ENCODE measurements around the gene TMX1.

The TMX1 gene

GRCh38 chr14:51294951-51295525 lies 55.0 kb downstream of the TMX1 start:
- no peak for DNase-seq

DNA sequence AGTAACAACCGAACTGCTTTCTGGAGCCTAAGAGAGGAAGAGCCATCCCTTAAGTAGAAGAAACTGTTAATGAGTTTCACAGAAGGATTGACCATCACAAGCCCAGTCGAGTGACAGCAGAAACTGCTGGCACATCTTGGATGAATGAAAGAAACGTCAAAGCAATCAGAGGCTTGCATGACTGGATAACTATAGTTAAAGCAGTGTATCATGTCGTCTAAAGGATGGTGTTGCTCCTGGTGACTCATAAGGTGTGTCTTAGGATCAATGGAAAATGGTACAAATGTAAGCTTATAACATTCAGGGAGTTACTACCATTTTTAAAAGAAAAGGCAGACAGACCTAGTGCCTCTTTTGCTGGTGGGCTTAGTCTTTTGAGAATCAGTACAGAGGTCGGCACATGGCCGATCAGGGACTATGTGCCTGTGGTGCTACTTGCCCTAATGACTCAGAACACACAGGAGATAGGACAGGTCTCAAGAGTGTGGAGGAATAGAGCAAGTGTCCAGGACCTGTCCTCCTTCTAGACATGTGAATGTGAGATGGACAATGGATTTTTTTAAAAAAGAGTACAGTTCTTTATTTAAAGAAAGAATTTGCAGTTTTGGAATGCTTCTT lies 55.7 kb downstream of the TMX1 start:
- DNase-seq: no peak

GRCh38 chr14:51297066-51297465 lies 57.0 kb downstream of the TMX1 start:
- no peak for DNase-seq

- no peak for DNase-seq
Observed at GRCh38 chr14:51298895-51299294, 58.8 kb downstream of the TMX1 start.

- no peak for DNase-seq
Observed at GRCh38 chr14:51302295-51303030, 62.4 kb downstream of the TMX1 start.

GRCh38 chr14:51304438-51304837 lies 64.4 kb downstream of the TMX1 start:
- no peak for DNase-seq

GRCh38 chr14:51304941-51305340 lies 64.9 kb downstream of the TMX1 start:
- no peak for DNase-seq

DNA sequence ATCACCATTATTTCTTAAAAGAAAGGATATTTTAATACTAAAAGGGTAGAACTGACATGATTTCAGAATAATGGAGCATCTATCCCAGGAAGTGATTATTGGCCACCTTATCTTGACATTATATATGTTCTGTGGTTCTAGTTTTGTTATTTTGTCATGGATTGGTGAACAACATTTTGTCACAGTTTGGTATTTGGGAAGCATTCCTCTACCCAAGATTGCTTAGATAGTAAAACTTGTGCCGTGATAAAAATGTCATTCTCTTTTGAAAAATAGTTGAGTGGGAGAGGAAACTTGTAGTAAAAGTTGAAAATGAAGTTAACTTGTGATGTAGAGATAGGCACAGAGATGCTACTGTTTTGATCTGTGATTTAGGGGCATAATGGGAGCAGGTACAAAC lies 65.7 kb downstream of the TMX1 start:
- DNase-seq: no peak

Data from NCI-H2081 treated with DMSO at 0.1 percent for 48 hours (cell line).